GM12878 (cell line): ENCODE results near the gene DTX1. TPM values are rescaled to one million over a fixed set of nuclear protein-coding genes. Genes with fewer than 3 reads are reported as not detected.

ENCODE experiments used
- ATAC-seq: fragments of 200-7000 bp; cut with Tn5 transposase; 3 replicates; pipeline ENCODE4 v1.9.1; 2020; ENCODE audit warnings: mild to moderate bottlenecking, moderate library complexity
- BruUV-seq: library from RNA; stranded (reverse); fragments of 400-500 nt; replicated peaks from 2 replicates; lab custom pipeline; 2021; lab: Mats Ljungman, UMichigan
- CTCF ChIA-PET: fragments of 300-600 bp; sonication (Branson Sonifier 250); formaldehyde crosslinking; extraction: SDS; loops from one replicate; lab custom pipeline; 2021; ENCODE audit warnings: inconsistent platforms; lab: Yijun Ruan, JAX
- POLR2A ChIA-PET: fragments of 350-600 bp; formaldehyde crosslinking; extraction: SDS; loops from one replicate; lab custom pipeline; 2021; ENCODE audit warnings: inconsistent platforms; lab: Charles Lee
- RAD21 ChIA-PET: fragments of 300-600 bp; sonication (Branson Sonifier 250); formaldehyde crosslinking; loops from one replicate; lab custom pipeline; 2023; ENCODE audit warnings: antibody characterized with exemption; ENCODE audit not compliant: unreplicated experiment; lab: Charles Lee
- SMC1A ChIA-PET: fragments of 300-600 bp; sonication (Branson Sonifier 250); formaldehyde crosslinking; loops from one replicate; lab custom pipeline; 2023; ENCODE audit not compliant: unreplicated experiment, uncharacterized antibody; lab: Charles Lee
- DNase-seq: peaks from one replicate; pipeline ENCODE4 v3.0.0-alpha.2; 2011; ENCODE audit warnings: low read depth, low spot score
- FAIRE-seq: peaks from 3 replicates; lab custom pipeline; 2011; peaks lifted over from hg19 to GRCh38; lab: Jason Lieb, UNC
- H2AFZ ChIP-seq: 2 replicates; pipeline ENCODE4 v1.6.0; 2011; ENCODE audit warnings: low read depth, low read length, control low read depth; ENCODE audit not compliant: control insufficient read depth
- H3K27ac ChIP-seq: 2 replicates; pipeline ENCODE4 v1.5.1; 2011; ENCODE audit warnings: control low read depth; ENCODE audit not compliant: control insufficient read depth, insufficient read depth
- H3K27me3 ChIP-seq, 2 experiments: replicated peaks in 1 of 2; 2 replicates each; pipeline versions ENCODE4 v1.6.0 to v1.6.1; 2011; ENCODE audit warnings: low read length in 1 of 2; ENCODE audit not compliant: control insufficient read depth in 2 of 2, insufficient read depth in 2 of 2
- H3K36me3 ChIP-seq, 2 experiments: 2 replicates each; pipeline ENCODE4 v1.5.1; 2011; ENCODE audit warnings: low read length in 1 of 2; ENCODE audit not compliant: control insufficient read depth in 2 of 2, insufficient read depth in 2 of 2
- H3K4me1 ChIP-seq: 2 replicates; pipeline ENCODE4 v1.6.1; 2011; ENCODE audit warnings: mild to moderate bottlenecking, low read length, moderate library complexity, mixed read lengths; ENCODE audit not compliant: control insufficient read depth, insufficient read depth
- H3K4me2 ChIP-seq: 2 replicates; pipeline ENCODE4 v1.6.0; 2011; ENCODE audit warnings: control low read depth; ENCODE audit not compliant: control insufficient read depth, insufficient read depth
- H3K4me3 ChIP-seq: fragments of 200-600 bp; sonication (generic); 2 replicates; pipeline ENCODE4 v1.5.1; 2016
- H3K79me2 ChIP-seq: 2 replicates; pipeline ENCODE4 v1.6.0; 2011; ENCODE audit warnings: low read length; ENCODE audit not compliant: control insufficient read depth, insufficient read depth
- H3K9ac ChIP-seq: 2 replicates; pipeline ENCODE4 v1.8.0; 2011; ENCODE audit warnings: low read length, control low read depth, mixed read lengths; ENCODE audit not compliant: control insufficient read depth, insufficient read depth
- H3K9me3 ChIP-seq: replicated peaks from 3 replicates; pipeline ENCODE4 v1.5.1; 2011; ENCODE audit warnings: mild to moderate bottlenecking, low read length; ENCODE audit not compliant: control insufficient read depth, insufficient read depth
- H4K20me1 ChIP-seq: 2 replicates; pipeline ENCODE4 v1.6.0; 2011; ENCODE audit not compliant: control insufficient read depth, insufficient read depth
- E2F8 ChIP-seq: fragments of 450-650 bp; IDR thresholded peaks from 2 replicates; pipeline ENCODE4 v1.6.1; 2018; ENCODE audit warnings: mild to moderate bottlenecking, low read depth, moderate library complexity; ENCODE audit not compliant: partially characterized antibody
- KLF5 ChIP-seq: fragments of 450-650 bp; IDR thresholded peaks from 2 replicates; pipeline ENCODE4 v1.6.1; 2014; ENCODE audit warnings: mild to moderate bottlenecking; ENCODE audit not compliant: partially characterized antibody
- YY1 ChIP-seq: IDR thresholded peaks from 2 replicates; pipeline ENCODE4 v1.6.1; 2011; ENCODE audit warnings: low read depth, mild to moderate bottlenecking, low read length
- ZBTB40 ChIP-seq: fragments of 450-650 bp; IDR thresholded peaks from 2 replicates; pipeline ENCODE4 v1.6.1; 2016; ENCODE audit warnings: mild to moderate bottlenecking, moderate library complexity, borderline replicate concordance
- ZNF274 ChIP-seq: IDR thresholded peaks from one replicate; pipeline ENCODE4 v1.8.0; 2011; ENCODE audit not compliant: insufficient read length, insufficient read depth
- ZZZ3 ChIP-seq: IDR thresholded peaks from 2 replicates; pipeline ENCODE4 v1.6.1; 2011; ENCODE audit warnings: low read depth; ENCODE audit not compliant: control insufficient read depth, insufficient read length
- WGBS: methylation state at CpG from one replicate; pipeline ENCODE4 v1.1.6; 2016; ENCODE audit warnings: low lambda C conversion rate; ENCODE audit not compliant: insufficient replicate concordance, insufficient coverage; ENCODE audit errors: missing lambda C conversion rate; 5-methylcytosine and 5-hydroxymethylcytosine counted together
- in situ Hi-C: fragments of 300-500 bp; cut with MboI; formaldehyde crosslinking; loops from 9 replicates; pipeline ENCODE4 v1.14.3; 2018; ENCODE audit warnings: mixed read lengths
- intact Hi-C: fragments of 100-400 bp; cut with micrococcal nuclease; formaldehyde crosslinking; loops from one replicate; pipeline ENCODE4 v1.14.2; 2022; ENCODE audit not compliant: unreplicated experiment
- polyA plus RNA-seq, 11 experiments: library from polyadenylated mRNA; depleted of rRNA in 4 of 11; unstranded in 6 of 11; stranded (reverse) in 5 of 11; fragments of >200 nt; fragmentation: Nextera tagmentation in 4 of 11; fragmentation: Illumina TruSeq in 1 of 11; extraction: Ambion mirVana in 4 of 11; extraction: Trizol in 1 of 11; gene quantifications; 1 replicate in 1 of 11; 2 replicates in 10 of 11; pipeline versions ENCODE4 v1.2.1 to v1.2.3, GENCODE V29; 2011 to 2016; ENCODE audit warnings: inconsistent platforms in 2 of 11, missing spikeins in 2 of 11, low read depth in 1 of 11
- total RNA-seq, 4 experiments: library from RNA; depleted of rRNA in 3 of 4; stranded (reverse); fragments of >200 nt in 3 of 4; fragmentation: Illumina TruSeq in 1 of 4; extraction: Trizol in 1 of 4; gene quantifications; 2 replicates each; pipeline versions ENCODE4 v1.2.1 to v1.2.3, GENCODE V29; 2013 to 2021

DTX1 gene
- total and polyA plus RNA-seq, 10 of the 15 experiments (the other 5 are each of a cell fraction or from before 2014, with no cell fraction given) = 0.09 to 2.8 (median 0.66) TPM

- Histone ChIP-seq H3K36me3 (no peaks in the 10 kb centered on the region), H4K20me1 (no peaks in the 10 kb centered on the region), H3K9me3 (no peaks in the 10 kb centered on the region), H3K9ac (no peak overlapping the region), H2AFZ (no peak overlapping the region), H3K4me2 (no peak overlapping the region), H3K4me3 (no peak overlapping the region), H3K27ac (no peak overlapping the region)
- DNase-seq = no peak
- ATAC-seq = peak; percentile 28; the same call in 2 of the 3 replicates
- POLR2A ChIA-PET = interaction anchor here (0.6 kb wide), 1 partner anchor 1214 kb away, joined by 4 read pairs; no protein-coding TSS in a partner anchor
- in situ Hi-C loops = no loop called here
- SMC1A ChIA-PET = interaction anchor here (1.2 kb wide), 1 partner anchor 8 kb away, joined by 5 read pairs; no protein-coding TSS in a partner anchor
- intact Hi-C loops = no loop called here
- WGBS = 23% methylated on average over 9 of the region's 9 CpGs
- RAD21 ChIA-PET = no interaction called here
- TF ChIP-seq ZNF274 (no peak), ZBTB40 (no peak), E2F8 (no peak), ZZZ3 (no peak), YY1 (no peak), KLF5 (no peak)
- TF ChIP-seq, all 136 proteins: peak for 0
- peak; percentile 18 for FAIRE-seq
- CTCF ChIA-PET = interaction anchor here (0.7 to 3.5 kb wide), 4 partner anchors 38 to 44 kb away, joined by 3 to 14 read pairs (median 3); no protein-coding TSS in a partner anchor
- no peaks in the 10 kb centered on the region for H3K79me2 ChIP-seq
- peaks cover 3% of the 10 kb centered on the region; the same call in 1 of the 2 replicates for H3K4me1 ChIP-seq
- H3K27me3 ChIP-seq = no peaks in the 10 kb centered on the region
- BruUV-seq = no TSS peak
Measured at GRCh38 chr12:113128802-113129663, 72.5 kb downstream of the DTX1 start.
